Prostate gland (tissue), 2 donors: ENCODE data around the gene ZFHX3.

Source experiments
- CTCF ChIP-seq, 4 experiments: fragments of 200-600 bp in 2 of 4; fragments of 450-650 bp in 2 of 4; sonication (generic) in 2 of 4; IDR thresholded peaks; 1 replicate in 3 of 4; 2 replicates in 1 of 4; pipeline ENCODE4 v1.5.1; 2016 to 2019; ENCODE audit warnings: antibody characterized with exemption in 4 of 4, mild to moderate bottlenecking in 2 of 4, moderate library complexity in 2 of 4
- POLR2A ChIP-seq: fragments of 450-650 bp; IDR thresholded peaks from one replicate; pipeline ENCODE4 v1.6.1; 2016; ENCODE audit warnings: antibody characterized with exemption, mild to moderate bottlenecking
- POLR2AphosphoS5 ChIP-seq: sonication (generic); formaldehyde crosslinking; IDR thresholded peaks from one replicate; pipeline ENCODE4 v1.6.1; 2017; ENCODE audit warnings: antibody characterized with exemption

- TF ChIP-seq CTCF (IDR thresholded peaks at IDR 0.05) (no peak), POLR2AphosphoS5 (no peak), POLR2A (no peak)
Observed at GRCh38 chr16:72785171-72785570, 262.8 kb downstream of the ZFHX3 start.
